Esophagus squamous epithelium (tissue), 4 donors: ENCODE measurements around the gene STOX1.

Experiments
- POLR2A ChIP-seq, 4 donors: fragments of 450-650 bp; IDR thresholded peaks; one replicate each; pipeline ENCODE4 v1.6.1; 2017; ENCODE audit warnings: antibody characterized with exemption in 4 of 4, mild to moderate bottlenecking in 4 of 4, moderate library complexity in 3 of 4
- TF ChIP-seq, protein P1 (sequence below), 6 experiments: fragments of 450-650 bp in 4 of 6; fragments of 200-600 bp in 2 of 6; sonication (generic) in 2 of 6; IDR thresholded peaks; one replicate each; pipeline ENCODE4 v1.5.1; 2016 to 2019; ENCODE audit warnings: antibody characterized with exemption in 6 of 6, mild to moderate bottlenecking in 4 of 6, moderate library complexity in 4 of 6

DNA sequence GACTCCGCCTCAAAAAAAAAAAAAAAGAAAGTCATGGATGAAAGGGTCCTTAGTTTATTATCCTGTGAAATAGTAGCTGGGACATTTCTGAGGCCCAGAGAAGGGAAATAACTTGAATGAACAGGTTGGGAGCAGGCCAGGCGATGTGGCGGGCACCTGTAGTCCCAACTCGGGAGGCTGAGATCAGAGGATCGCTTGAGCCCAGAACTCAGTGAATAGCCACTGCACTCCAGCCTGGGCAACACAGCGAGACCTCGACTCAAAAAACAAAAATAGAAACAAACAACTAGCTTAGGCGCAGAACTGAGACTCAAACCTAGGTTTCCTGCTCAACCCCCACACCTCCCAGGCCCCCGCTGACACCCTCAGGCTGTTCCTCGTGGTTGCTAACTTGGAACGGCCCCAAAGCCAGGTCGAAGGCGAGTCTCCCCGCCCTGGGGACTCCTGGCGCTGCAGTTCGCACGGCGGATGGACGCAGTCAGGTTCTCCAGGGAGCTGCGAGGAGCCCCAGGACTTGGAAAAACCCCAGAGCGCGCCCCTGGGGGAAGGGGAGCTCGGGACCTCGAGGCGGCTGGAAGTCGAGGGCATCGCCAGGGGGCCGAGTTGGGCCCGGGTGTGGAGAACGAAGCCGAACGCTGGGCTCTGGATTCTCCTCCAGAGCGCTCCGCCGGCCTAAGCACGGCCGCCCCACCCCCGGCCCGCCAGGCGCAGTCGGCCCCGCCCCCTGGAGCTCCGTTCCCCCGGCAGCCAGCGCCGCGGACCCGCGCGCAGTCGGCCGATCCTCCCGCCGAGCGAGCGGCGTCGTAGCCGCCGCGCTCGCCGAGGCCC is at the start of gene STOX1:
- TF ChIP-seq, protein P1, sequence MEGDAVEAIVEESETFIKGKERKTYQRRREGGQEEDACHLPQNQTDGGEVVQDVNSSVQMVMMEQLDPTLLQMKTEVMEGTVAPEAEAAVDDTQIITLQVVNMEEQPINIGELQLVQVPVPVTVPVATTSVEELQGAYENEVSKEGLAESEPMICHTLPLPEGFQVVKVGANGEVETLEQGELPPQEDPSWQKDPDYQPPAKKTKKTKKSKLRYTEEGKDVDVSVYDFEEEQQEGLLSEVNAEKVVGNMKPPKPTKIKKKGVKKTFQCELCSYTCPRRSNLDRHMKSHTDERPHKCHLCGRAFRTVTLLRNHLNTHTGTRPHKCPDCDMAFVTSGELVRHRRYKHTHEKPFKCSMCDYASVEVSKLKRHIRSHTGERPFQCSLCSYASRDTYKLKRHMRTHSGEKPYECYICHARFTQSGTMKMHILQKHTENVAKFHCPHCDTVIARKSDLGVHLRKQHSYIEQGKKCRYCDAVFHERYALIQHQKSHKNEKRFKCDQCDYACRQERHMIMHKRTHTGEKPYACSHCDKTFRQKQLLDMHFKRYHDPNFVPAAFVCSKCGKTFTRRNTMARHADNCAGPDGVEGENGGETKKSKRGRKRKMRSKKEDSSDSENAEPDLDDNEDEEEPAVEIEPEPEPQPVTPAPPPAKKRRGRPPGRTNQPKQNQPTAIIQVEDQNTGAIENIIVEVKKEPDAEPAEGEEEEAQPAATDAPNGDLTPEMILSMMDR (IDR thresholded peaks at IDR 0.05), result no peak
- TF ChIP-seq POLR2A (IDR thresholded peaks at IDR 0.05), result no peak
